GM10248 (cell line): ENCODE results near the gene FBXL13.

Experiments used
- CTCF ChIA-PET: fragments of 300-600 bp; sonication (Branson Sonifier 250); formaldehyde crosslinking; extraction: SDS; loops from one replicate; lab custom pipeline; 2021; ENCODE audit warnings: antibody characterized with exemption; lab: Yijun Ruan, JAX
- POLR2A ChIA-PET: fragments of 350-650 bp; sonication (Branson Sonifier 250); formaldehyde crosslinking; extraction: SDS; loops from one replicate; lab custom pipeline; 2020; ENCODE audit warnings: antibody characterized with exemption; lab: Yijun Ruan, JAX
- DNase-seq: peaks from one replicate; pipeline ENCODE4 v3.0.0; 2012; ENCODE audit errors: extremely low spot score
- CTCF ChIP-seq: IDR thresholded peaks from 2 replicates; pipeline ENCODE4 v1.5.1; 2012; ENCODE audit warnings: mild to moderate bottlenecking, low read depth; ENCODE audit errors: extremely low read depth, missing control alignments, control extremely low read depth

The FBXL13 gene

GRCh38 chr7:102837802-102838201, 236.8 kb downstream of the FBXL13 start:
- no peak for TF ChIP-seq CTCF
- ChIA-PET CTCF (interaction anchor here (0.9 to 1.2 kb wide), 2 partner anchors 9 to 36 kb away, joined by 3 read pairs; no protein-coding TSS in a partner anchor), POLR2A (no interaction called here)
- no peak for DNase-seq

GRCh38 chr7:102836977-102837376, 237.6 kb downstream of the FBXL13 start:
- CTCF ChIA-PET = interaction anchor here (0.7 kb wide), 1 partner anchor 11 kb away, joined by 3 read pairs; no protein-coding TSS in a partner anchor
- TF ChIP-seq CTCF = no peak
- DNase-seq = no peak
- POLR2A ChIA-PET = no interaction called here

GRCh38 chr7:102836191-102836919, 238.2 kb downstream of the FBXL13 start:
- POLR2A ChIA-PET = no interaction called here
- CTCF ChIA-PET = interaction anchor here (1.4 kb wide), 1 partner anchor 8 kb away, joined by 3 read pairs; no protein-coding TSS in a partner anchor
- no peak for TF ChIP-seq CTCF
- no peak for DNase-seq

GRCh38 chr7:102834999-102835398, 239.6 kb downstream of the FBXL13 start:
- peak; percentile 44 for DNase-seq
- CTCF ChIA-PET = interaction anchor here (1.1 to 2.1 kb wide), 4 partner anchors 9 to 16 kb away, joined by 3 to 8 read pairs (median 3); no protein-coding TSS in a partner anchor
- POLR2A ChIA-PET = no interaction called here
- no peak for TF ChIP-seq CTCF

- ChIA-PET POLR2A (no interaction called here), CTCF (interaction anchor here (1.1 to 2.1 kb wide), 4 partner anchors 8 to 15 kb away, joined by 3 to 8 read pairs (median 3); no protein-coding TSS in a partner anchor)
- no peak for TF ChIP-seq CTCF
- DNase-seq = no peak
These were observed 240.1 kb downstream of the FBXL13 start for GRCh38 chr7:102834466-102834865.

GRCh38 chr7:102833343-102833742, 241.3 kb downstream of the FBXL13 start:
- ChIA-PET POLR2A (no interaction called here), CTCF (interaction anchor here (1.8 kb wide), 1 partner anchor 17 kb away, joined by 5 read pairs; no protein-coding TSS in a partner anchor)
- no peak for DNase-seq
- no peak for TF ChIP-seq CTCF
